Activated CD4-positive, alpha-beta T cell treated with anti-CD3 and anti-CD28 coated beads, Interleukin-2, Interleukin-4, amounts not matched to agents 100 ng/mL and 50 ng/mL, durations not matched to agents 16 hours and 8 hours (primary cell): ENCODE measurements around the gene RNF213.
A peak's percentile ranks its signal among the peaks of the same experiment; 100 is the strongest.
"Not testable (repeated sequence)": the region's sequence is repeated elsewhere in the genome, so short reads cannot be mapped to it uniquely, and the experiment has no call there.

Experiments used
- DNase-seq: peaks from one replicate; pipeline ENCODE4 v3.0.0-alpha.2; 2020; ENCODE audit warnings: low spot score

The RNF213 gene

GRCh38 chr17:80395402-80396151 lies 134.9 kb downstream of the RNF213 start:
- no peak for DNase-seq

DNA sequence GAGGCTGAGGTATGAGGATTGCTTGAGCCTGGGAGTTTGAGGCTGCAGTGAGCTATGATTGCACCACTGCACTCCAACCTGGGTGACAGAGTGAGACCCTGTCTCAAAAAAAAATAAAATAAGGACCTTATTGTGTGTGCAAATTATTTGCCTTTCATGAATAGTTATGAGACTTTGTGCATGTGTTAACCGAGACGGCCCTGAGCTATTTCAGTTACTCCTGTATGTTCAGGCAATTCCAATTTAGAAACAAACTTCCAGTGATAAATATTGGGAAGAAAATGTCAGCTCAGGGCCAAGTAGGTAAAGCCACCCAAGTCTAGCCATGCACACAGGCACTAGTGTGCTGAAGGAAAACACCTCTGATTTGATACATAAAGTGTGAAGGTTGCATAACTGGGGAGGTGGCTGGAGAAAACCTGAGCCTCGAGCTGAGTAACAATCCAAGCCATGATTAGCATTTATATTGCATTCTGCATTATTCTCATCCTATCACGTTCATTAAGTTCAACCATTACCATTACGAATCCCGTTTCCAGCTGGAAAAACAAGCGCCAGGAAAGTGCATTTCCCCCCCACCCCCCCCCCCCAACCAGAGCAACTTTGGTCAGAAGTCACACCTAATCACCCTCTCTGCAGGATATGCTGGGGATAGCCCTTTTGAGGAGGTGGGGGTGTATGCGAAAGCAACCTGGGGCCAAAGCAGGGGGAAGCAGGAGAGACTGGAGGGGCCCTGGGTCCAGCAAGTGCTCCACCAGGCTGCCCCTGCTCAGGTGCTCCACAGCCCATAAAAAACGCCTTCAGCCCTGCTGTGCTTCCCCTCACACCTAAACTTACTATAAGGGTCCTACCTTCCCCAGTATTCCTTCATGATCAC lies 135.7 kb downstream of the RNF213 start:
- DNase-seq, result peak; percentile 19

DNA sequence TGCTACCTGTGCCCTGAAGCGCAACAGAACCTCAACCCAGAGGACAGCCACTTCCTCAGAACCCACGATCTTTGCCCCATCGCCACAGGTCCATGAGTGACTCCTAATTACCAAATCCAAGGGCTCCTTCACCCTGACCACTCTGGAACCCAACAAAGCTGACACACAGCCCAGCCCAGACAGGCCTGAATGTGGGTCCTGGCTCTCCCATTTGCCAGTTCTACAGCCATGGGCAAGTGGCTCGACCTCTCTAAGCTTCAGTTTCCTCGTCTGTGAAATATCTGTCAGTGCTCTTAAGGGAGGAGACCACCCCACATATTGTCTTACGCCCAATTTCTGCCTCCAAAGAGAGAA lies 136.4 kb downstream of the RNF213 start:
- DNase-seq, result peak; percentile 30

- no peak for DNase-seq
Observed at GRCh38 chr17:80397686-80398085, 137.0 kb downstream of the RNF213 start.

GRCh38 chr17:80401086-80401485 lies 140.4 kb downstream of the RNF213 start:
- not testable (repeated sequence) for DNase-seq

GRCh38 chr17:80402102-80402501 lies 141.4 kb downstream of the RNF213 start:
- not testable (repeated sequence) for DNase-seq

DNA sequence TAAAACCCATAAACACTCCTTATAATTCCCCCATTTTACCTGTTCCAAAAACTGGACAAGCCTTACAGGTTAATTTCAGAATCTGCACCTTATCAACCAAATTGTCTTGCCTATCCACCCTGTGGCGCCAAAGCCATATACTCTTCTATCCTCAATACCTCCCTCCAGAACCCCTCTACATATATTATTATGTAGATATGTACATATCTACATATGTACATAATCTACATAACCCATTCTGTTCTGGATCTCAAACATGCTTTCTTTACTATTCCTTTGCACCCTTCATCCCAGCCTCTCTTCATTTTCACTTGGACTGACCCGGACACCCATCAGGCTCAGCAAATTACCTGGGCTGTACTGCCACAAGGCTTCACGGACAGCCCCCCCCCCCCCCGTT lies 142.3 kb downstream of the RNF213 start:
- DNase-seq, result no peak

- no peak for DNase-seq
Observed at GRCh38 chr17:80406146-80406545, 145.5 kb downstream of the RNF213 start.

DNA sequence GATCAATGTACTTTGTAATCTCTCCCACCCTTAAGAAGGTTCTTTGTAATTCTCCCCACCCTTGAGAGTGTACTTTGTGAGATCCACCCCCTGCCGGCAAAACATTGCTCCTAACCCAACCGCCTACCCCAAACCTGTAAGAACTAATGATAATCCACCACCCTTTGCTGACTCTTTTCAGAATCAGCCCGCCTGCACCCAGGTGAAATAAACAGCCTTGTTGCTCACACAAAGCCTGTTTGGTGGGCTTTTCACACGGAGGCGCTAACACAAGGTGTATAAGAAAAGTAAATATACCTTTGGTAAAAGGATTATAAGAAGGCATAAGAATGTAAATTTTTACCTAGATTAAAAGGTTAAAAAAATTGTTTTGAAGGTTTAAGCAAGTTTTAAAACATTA lies 147.3 kb downstream of the RNF213 start:
- DNase-seq, result not testable (repeated sequence)

DNA sequence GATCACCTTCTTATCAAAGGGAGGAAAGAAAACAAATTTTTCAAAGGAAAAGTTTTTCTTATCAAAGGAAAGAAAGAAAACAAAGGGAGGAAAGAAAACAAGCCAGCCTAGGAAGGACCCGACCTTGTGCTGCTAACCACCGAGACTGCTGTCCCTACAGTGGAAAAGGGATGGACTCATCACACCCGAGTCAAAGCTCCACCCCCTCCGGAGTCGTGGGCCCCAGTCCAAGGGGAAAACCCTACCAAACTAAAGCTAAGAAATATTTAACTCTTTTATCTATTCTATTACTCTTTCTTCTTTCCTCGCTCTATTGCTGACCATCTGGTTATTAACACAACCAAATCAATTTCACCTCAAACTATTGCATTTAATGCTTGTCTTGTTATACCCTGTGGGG lies 148.2 kb downstream of the RNF213 start:
- DNase-seq, result no peak

- DNase-seq, result no peak
Observed at GRCh38 chr17:80409626-80410025, 149.0 kb downstream of the RNF213 start.

- DNase-seq, result not testable (repeated sequence)
Observed at GRCh38 chr17:80410441-80411087, 149.9 kb downstream of the RNF213 start.

- DNase-seq, result no peak
Observed at GRCh38 chr17:80413771-80414507, 153.3 kb downstream of the RNF213 start.

DNA sequence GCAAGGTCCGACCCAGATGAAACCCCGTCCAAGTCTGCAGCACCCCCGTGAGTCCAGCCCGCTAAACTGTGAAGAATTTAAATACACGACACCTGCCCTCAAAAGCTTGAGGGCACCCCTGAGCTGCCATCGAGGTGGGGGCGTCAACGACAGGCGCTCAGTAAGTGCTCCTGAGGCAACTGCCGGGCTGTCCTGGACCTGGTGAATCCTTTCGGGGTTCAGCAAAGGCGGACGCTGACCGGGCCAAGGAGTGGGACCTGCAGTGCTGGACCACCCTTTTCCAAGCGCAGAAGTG lies 153.8 kb downstream of the RNF213 start:
- no peak for DNase-seq

GRCh38 chr17:80414803-80415625 lies 154.4 kb downstream of the RNF213 start, which contains the start of gene ENDOV:
ENDOV (plus strand) TSS chr17:80415167; CDS start chr17:80415195, 28 bp downstream.
- DNase-seq, result peak; percentile 92

- DNase-seq, result no peak
Observed at GRCh38 chr17:80415626-80416137, 155.0 kb downstream of the RNF213 start.

- DNase-seq, result no peak
Observed at GRCh38 chr17:80416260-80416939, 155.7 kb downstream of the RNF213 start.

DNA sequence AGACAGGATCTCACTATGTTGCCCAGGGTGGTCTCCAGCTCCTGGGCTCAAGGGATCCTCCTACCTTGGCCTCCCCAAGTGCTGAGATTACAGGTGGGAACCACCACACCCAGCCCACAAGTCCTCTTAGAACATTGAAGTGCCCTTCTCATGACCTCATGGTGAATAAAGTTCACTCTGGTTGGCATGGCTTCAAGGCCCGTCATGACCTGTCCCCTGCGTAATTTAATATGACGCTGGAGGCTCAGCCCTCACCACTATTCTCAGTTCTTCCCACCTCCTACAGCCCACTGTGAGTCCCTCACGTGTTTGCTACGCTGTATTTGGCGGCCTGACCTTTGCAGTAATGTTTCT lies 156.3 kb downstream of the RNF213 start:
- no peak for DNase-seq

- DNase-seq, result no peak
Observed at GRCh38 chr17:80418589-80418988, 157.9 kb downstream of the RNF213 start.

DNA sequence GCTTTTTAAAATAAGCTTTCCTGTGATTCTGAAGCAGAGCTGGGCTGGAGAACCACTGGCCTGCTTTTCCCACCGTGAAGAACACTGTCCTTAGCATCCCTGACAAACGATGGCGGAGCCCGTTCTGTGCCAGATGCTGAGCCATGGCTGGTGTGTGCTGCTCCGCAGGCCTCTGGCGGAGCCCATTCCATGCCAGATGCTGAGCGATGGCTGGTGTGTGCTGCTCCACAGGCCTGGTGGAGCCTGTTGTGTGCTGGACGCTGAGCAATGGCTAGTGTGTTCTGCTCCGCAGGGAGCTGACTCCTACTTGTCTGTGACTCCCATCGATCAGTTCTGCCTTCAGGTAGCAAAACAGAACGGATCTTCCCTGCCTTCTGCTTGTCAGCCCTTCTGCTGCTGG lies 158.6 kb downstream of the RNF213 start:
- DNase-seq, result no peak
